Tibial nerve (tissue), 4 donors: ENCODE measurements around the gene CHAF1B. TPM values are rescaled to one million over a fixed set of nuclear protein-coding genes. Genes with fewer than 3 reads are reported as not detected.

ENCODE experiments used
- DNase-seq, 2 donors: peaks; one replicate each; pipeline ENCODE4 v3.0.0-alpha.2; 2019; ENCODE audit warnings: low spot score in 2 of 2
- H3K27ac ChIP-seq, 4 donors: fragments of 200-600 bp; sonication (generic) in 3 of 4; one replicate each; pipeline ENCODE4 v1.5.1; 2017 to 2019; ENCODE audit warnings: mild to moderate bottlenecking in 1 of 4
- H3K27me3 ChIP-seq, 2 donors: fragments of 200-600 bp; sonication (generic) in 1 of 2; one replicate each; pipeline versions ENCODE4 v1.5.1 to v1.6.0; 2017 to 2019
- H3K36me3 ChIP-seq, 3 donors: fragments of 200-600 bp; sonication (generic); one replicate each; pipeline ENCODE4 v1.5.1; 2018 to 2019
- H3K4me1 ChIP-seq, 4 donors: fragments of 200-600 bp; sonication (generic) in 3 of 4; one replicate each; pipeline ENCODE4 v1.5.1; 2017 to 2019
- H3K4me3 ChIP-seq, 4 donors: fragments of 200-600 bp; sonication (generic) in 3 of 4; one replicate each; pipeline ENCODE4 v1.5.1; 2017 to 2019; ENCODE audit warnings: mild to moderate bottlenecking in 1 of 4, moderate library complexity in 1 of 4
- H3K9me3 ChIP-seq, 4 donors: fragments of 200-600 bp; sonication (generic) in 3 of 4; one replicate each; pipeline ENCODE4 v1.5.1; 2017 to 2019
- CTCF ChIP-seq, 5 experiments: fragments of 200-600 bp in 3 of 5; fragments of 450-650 bp in 2 of 5; sonication (generic) in 3 of 5; IDR thresholded peaks; one replicate each; pipeline ENCODE4 v1.5.1; 2016 to 2019; ENCODE audit warnings: antibody characterized with exemption in 5 of 5, mild to moderate bottlenecking in 3 of 5, moderate library complexity in 2 of 5
- EP300 ChIP-seq, 2 donors: sonication (generic); formaldehyde crosslinking; IDR thresholded peaks; one replicate each; pipeline ENCODE4 v1.6.1; 2017; ENCODE audit warnings: antibody characterized with exemption in 2 of 2, mild to moderate bottlenecking in 1 of 2
- POLR2A ChIP-seq, 2 donors: fragments of 450-650 bp; IDR thresholded peaks; one replicate each; pipeline ENCODE4 v1.6.1; 2017; ENCODE audit warnings: antibody characterized with exemption in 2 of 2, mild to moderate bottlenecking in 2 of 2, moderate library complexity in 2 of 2
- WGBS, 2 donors: methylation state at CpG; one replicate each; pipeline ENCODE4 v1.1.5; 2018; 5-methylcytosine and 5-hydroxymethylcytosine counted together
- total RNA-seq, 4 donors: library from RNA; depleted of rRNA; stranded (reverse); fragments of >200 nt; gene quantifications; one replicate each; pipeline ENCODE4 v1.1.0, GENCODE V29; 2016

CHAF1B gene
- total RNA-seq, 4 donors from 2014 or later: 0.59 to 1.2 (median 0.86) TPM

DNA sequence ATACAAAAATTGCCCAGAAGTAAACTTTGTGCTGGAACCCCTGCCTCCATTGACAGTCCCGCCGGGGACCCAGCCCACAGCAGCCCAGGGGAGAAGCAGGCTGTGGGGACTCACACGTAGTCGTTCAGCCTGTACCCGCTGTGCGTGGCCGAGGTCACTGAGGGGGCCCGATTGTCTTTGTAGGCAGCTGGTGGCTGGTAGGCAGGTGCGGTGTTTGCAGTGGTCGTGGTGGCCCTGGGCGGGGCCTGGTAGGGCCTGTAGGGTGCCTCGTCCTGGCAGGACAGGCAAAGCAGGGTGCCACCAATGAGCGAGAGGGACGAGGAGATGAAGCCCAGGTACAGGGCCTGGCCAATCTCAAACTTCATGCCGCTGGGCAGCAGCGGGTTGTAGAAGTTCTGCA lies 75.7 kb downstream of the CHAF1B start:
- Histone ChIP-seq H3K36me3 (no peaks in the 10 kb centered on the region), H3K9me3 (no peaks in the 10 kb centered on the region), H3K4me3 (no peak overlapping the region), H3K27me3 (no peaks in the 10 kb centered on the region), H3K27ac (no peak overlapping the region), H3K4me1 (no peaks in the 10 kb centered on the region)
- TF ChIP-seq CTCF (IDR thresholded peaks at IDR 0.05) (no peak), EP300 (IDR thresholded peaks at IDR 0.05) (no peak), POLR2A (IDR thresholded peaks at IDR 0.05) (no peak)
- 90 to 93% methylated on average over 16 of the region's 16 CpGs for WGBS, 2 donors
- no peak for DNase-seq

GRCh38 chr21:36461277-36461917 lies 76.2 kb downstream of the CHAF1B start:
- H3K36me3 ChIP-seq: no peaks in the 10 kb centered on the region
- H3K27ac ChIP-seq: no peak overlapping the region
- H3K9me3 ChIP-seq: no peaks in the 10 kb centered on the region
- WGBS, 2 donors: 92 to 95% methylated on average over 34 of the region's 34 CpGs
- no peak overlapping the region for H3K4me3 ChIP-seq
- no peak for DNase-seq
- no peaks in the 10 kb centered on the region for H3K27me3 ChIP-seq
- no peak for TF ChIP-seq POLR2A (IDR thresholded peaks at IDR 0.05)
- H3K4me1 ChIP-seq: no peaks in the 10 kb centered on the region

DNA sequence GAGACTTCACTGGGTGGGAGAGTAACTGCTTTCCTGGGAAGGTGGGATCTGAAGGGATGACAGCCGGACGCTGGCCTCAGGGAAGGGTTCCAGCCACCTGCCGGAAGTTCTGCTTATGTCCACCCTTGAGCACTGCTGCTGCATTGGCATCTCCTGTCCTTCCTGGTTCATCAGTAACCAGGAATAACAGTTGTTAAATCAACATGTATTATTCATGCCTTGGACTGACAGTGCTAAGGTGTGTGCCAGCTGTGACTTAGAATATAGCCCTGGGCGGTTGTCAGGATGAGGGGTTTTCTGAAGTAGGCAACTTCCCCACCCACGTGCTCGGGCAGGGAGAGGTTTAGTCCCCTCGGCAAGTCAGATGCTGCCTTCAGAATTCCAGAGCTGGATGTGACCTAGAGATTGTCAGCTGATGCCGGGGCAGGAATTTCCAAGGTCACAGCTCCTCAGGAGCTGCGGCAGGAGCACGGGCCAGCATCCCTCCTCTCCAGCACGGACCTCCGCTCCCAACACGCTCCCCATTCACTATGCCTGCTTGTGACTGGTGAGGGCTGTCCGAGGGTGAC lies 76.8 kb downstream of the CHAF1B start:
- H3K4me1 ChIP-seq: no peaks in the 10 kb centered on the region
- H3K4me3 ChIP-seq: no peak overlapping the region
- DNase-seq: no peak
- no peaks in the 10 kb centered on the region for H3K36me3 ChIP-seq
- no peaks in the 10 kb centered on the region for H3K9me3 ChIP-seq
- TF ChIP-seq POLR2A (IDR thresholded peaks at IDR 0.05): no peak
- TF ChIP-seq EP300 (IDR thresholded peaks at IDR 0.05): no peak
- TF ChIP-seq CTCF (IDR thresholded peaks at IDR 0.05): no peak
- H3K27me3 ChIP-seq: no peaks in the 10 kb centered on the region
- no peak overlapping the region for H3K27ac ChIP-seq
- WGBS, 2 donors: 70 to 81% methylated on average over 10 to 14 of the region's 14 CpGs

DNA sequence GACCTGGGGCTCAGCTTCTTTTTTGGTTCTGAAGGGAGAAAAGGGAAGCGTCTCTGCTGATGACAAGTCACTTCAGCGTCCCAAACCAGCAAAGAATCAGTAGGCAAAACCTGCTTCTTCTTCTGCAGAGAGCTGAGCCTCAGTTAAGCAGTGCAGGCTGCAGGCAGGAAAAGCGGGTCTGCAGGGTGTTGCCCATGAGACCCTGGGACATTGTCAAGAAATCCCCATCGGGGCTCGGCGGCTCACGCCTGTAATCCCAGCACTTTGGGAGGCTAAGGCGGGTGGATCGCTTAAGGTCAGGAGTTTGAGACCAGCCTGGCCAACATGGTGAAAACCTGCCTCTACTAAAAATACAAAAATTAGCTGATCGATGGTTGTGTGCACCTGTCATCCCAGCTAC lies 78.0 kb downstream of the CHAF1B start:
- no peak for DNase-seq
- H3K9me3 ChIP-seq: no peaks in the 10 kb centered on the region
- H3K4me3 ChIP-seq: no peak overlapping the region
- no peaks in the 10 kb centered on the region for H3K4me1 ChIP-seq
- no peak overlapping the region for H3K27ac ChIP-seq
- no peaks in the 10 kb centered on the region for H3K27me3 ChIP-seq
- TF ChIP-seq POLR2A (IDR thresholded peaks at IDR 0.05): no peak
- no peak for TF ChIP-seq EP300 (IDR thresholded peaks at IDR 0.05)
- TF ChIP-seq CTCF (IDR thresholded peaks at IDR 0.05): no peak
- 87 to 91% methylated on average over 10 of the region's 10 CpGs for WGBS, 2 donors
- H3K36me3 ChIP-seq: no peaks in the 10 kb centered on the region

DNA sequence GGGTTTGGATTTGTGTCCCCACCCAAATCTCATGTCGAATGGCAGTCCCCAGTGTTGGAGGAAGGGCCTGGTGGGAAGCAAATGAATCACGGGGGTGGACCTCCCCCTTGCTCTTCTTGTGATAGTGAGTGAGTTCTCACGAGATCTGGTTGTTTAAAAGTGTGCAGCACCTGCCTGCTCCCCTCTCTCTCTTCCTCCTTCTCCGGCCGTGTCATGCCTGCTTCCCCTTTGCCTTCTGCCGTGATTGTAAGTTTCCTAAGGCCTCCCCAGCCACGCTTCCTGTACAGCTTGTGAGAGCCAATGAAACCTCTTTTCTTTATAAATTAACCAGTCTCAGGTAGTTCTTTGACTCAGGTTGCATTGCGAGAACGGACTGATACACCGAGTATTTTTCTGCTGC lies 78.8 kb downstream of the CHAF1B start:
- TF ChIP-seq POLR2A (IDR thresholded peaks at IDR 0.05) (no peak), EP300 (IDR thresholded peaks at IDR 0.05) (no peak), CTCF (IDR thresholded peaks at IDR 0.05) (no peak)
- Histone ChIP-seq H3K27ac (no peak overlapping the region), H3K36me3 (no peaks in the 10 kb centered on the region), H3K9me3 (no peaks in the 10 kb centered on the region), H3K27me3 (no peaks in the 10 kb centered on the region), H3K4me3 (no peak overlapping the region), H3K4me1 (no peaks in the 10 kb centered on the region)
- 72 to 81% methylated on average over 10 of the region's 10 CpGs for WGBS, 2 donors
- DNase-seq: no peak
